HL-60 (cell line): ENCODE results near the gene HHAT.

Experiments used
- DNase-seq, 2 experiments: peaks; one replicate each; pipeline ENCODE4 v3.0.0-alpha.2; 2010 to 2020; ENCODE audit warnings: low read depth in 1 of 2, low spot score in 1 of 2
- H3K27ac ChIP-seq: fragments of 250-450 bp; sonication (Bioruptor Pico); replicated peaks from 2 replicates; pipeline ENCODE4 v1.5.1; 2020; ENCODE audit warnings: mild to moderate bottlenecking, moderate library complexity
- H3K27me3 ChIP-seq: fragments of 250-450 bp; sonication (Bioruptor Pico); 2 replicates; pipeline ENCODE4 v1.5.1; 2021; ENCODE audit warnings: mild to moderate bottlenecking, moderate library complexity; ENCODE audit not compliant: insufficient read depth, poor library complexity, severe bottlenecking
- H3K4me3 ChIP-seq: replicated peaks from 2 replicates; pipeline ENCODE4 v1.5.1; 2011; ENCODE audit warnings: mild to moderate bottlenecking, control low read depth, low read length; ENCODE audit not compliant: insufficient read depth
- CTCF ChIP-seq: IDR thresholded peaks from one replicate; pipeline ENCODE4 v1.5.1; 2011; ENCODE audit warnings: low read length, control low read depth, inconsistent platforms; ENCODE audit not compliant: insufficient read depth
- GABPA ChIP-seq: IDR thresholded peaks from 2 replicates; pipeline ENCODE4 v1.6.1; 2012; ENCODE audit warnings: low read depth
- POLR2AphosphoS5 ChIP-seq: IDR thresholded peaks from 2 replicates; pipeline ENCODE4 v1.6.1; 2012; ENCODE audit warnings: low read depth
- SPI1 ChIP-seq: IDR thresholded peaks from 2 replicates; pipeline ENCODE4 v1.6.1; 2012; ENCODE audit warnings: low read depth, mild to moderate bottlenecking, borderline replicate concordance
- TF ChIP-seq, protein P1 (sequence below): IDR thresholded peaks from 2 replicates; pipeline ENCODE4 v1.6.1; 2012; ENCODE audit warnings: low read depth; ENCODE audit not compliant: insufficient replicate concordance

HHAT gene

GRCh38 chr1:210372491-210372890 is 43.8 kb downstream of the HHAT start:
- DNase-seq: no peak
- Histone ChIP-seq H3K4me3 (no peak overlapping the region), H3K27me3 (peaks cover 2% of the 10 kb centered on the region), H3K27ac (no peak overlapping the region)
- TF ChIP-seq CTCF (no peak), SPI1 (no peak), POLR2AphosphoS5 (no peak), GABPA (no peak)
- TF ChIP-seq, protein P1, sequence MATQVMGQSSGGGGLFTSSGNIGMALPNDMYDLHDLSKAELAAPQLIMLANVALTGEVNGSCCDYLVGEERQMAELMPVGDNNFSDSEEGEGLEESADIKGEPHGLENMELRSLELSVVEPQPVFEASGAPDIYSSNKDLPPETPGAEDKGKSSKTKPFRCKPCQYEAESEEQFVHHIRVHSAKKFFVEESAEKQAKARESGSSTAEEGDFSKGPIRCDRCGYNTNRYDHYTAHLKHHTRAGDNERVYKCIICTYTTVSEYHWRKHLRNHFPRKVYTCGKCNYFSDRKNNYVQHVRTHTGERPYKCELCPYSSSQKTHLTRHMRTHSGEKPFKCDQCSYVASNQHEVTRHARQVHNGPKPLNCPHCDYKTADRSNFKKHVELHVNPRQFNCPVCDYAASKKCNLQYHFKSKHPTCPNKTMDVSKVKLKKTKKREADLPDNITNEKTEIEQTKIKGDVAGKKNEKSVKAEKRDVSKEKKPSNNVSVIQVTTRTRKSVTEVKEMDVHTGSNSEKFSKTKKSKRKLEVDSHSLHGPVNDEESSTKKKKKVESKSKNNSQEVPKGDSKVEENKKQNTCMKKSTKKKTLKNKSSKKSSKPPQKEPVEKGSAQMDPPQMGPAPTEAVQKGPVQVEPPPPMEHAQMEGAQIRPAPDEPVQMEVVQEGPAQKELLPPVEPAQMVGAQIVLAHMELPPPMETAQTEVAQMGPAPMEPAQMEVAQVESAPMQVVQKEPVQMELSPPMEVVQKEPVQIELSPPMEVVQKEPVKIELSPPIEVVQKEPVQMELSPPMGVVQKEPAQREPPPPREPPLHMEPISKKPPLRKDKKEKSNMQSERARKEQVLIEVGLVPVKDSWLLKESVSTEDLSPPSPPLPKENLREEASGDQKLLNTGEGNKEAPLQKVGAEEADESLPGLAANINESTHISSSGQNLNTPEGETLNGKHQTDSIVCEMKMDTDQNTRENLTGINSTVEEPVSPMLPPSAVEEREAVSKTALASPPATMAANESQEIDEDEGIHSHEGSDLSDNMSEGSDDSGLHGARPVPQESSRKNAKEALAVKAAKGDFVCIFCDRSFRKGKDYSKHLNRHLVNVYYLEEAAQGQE: no peak

- Histone ChIP-seq H3K27ac (no peak overlapping the region), H3K4me3 (no peak overlapping the region), H3K27me3 (peaks cover 2% of the 10 kb centered on the region)
- DNase-seq: no peak
- TF ChIP-seq, protein P1: no peak
- no peak for TF ChIP-seq GABPA
- TF ChIP-seq CTCF: no peak
- TF ChIP-seq SPI1: no peak
- TF ChIP-seq POLR2AphosphoS5: no peak
These were observed 44.4 kb downstream of the HHAT start for GRCh38 chr1:210372931-210373627.

DNA sequence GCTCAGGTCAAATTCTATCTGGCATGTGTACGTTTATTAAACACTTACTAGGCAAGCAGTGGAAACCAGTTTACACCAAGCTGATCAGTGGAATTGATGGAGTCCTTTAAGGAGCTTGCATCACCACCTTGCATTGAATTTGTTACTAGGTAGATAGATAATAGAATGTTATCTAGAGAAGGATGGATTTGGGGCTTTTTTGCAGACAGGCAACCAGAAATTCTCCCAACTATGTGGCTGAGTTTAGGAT is 44.9 kb downstream of the HHAT start:
- TF ChIP-seq GABPA (no peak), CTCF (no peak), POLR2AphosphoS5 (no peak), SPI1 (no peak)
- TF ChIP-seq, protein P1: no peak
- peaks cover 2% of the 10 kb centered on the region for H3K27me3 ChIP-seq
- H3K27ac ChIP-seq: no peak overlapping the region
- no peak for DNase-seq
- no peak overlapping the region for H3K4me3 ChIP-seq
